ENCODE results near the gene USP47.

GRCh38 chr11:11992257-11993212 lies 150.8 kb downstream of the USP47 start:
- no peak for TF ChIP-seq CTCF (IDR thresholded peaks at IDR 0.05 in 4 of 5, conservative IDR thresholded peaks at IDR 0.05 in 1 of 5)
- no peak for TF ChIP-seq POLR2A (IDR thresholded peaks at IDR 0.05)

All from gastrocnemius medialis (tissue), 4 donors.